Stimulated activated CD8-positive, alpha-beta memory T cell treated with anti-CD3 and anti-CD28 coated beads, Interleukin-12 subunit alpha, Interleukin-12 subunit beta, amount 100 ng/mL, for 4 hours (primary cell): ENCODE results near the gene APEH.

ENCODE experiments used
- DNase-seq: peaks from one replicate; pipeline ENCODE4 v3.0.0-alpha.2; 2020; ENCODE audit warnings: low read depth

Gene APEH

DNA sequence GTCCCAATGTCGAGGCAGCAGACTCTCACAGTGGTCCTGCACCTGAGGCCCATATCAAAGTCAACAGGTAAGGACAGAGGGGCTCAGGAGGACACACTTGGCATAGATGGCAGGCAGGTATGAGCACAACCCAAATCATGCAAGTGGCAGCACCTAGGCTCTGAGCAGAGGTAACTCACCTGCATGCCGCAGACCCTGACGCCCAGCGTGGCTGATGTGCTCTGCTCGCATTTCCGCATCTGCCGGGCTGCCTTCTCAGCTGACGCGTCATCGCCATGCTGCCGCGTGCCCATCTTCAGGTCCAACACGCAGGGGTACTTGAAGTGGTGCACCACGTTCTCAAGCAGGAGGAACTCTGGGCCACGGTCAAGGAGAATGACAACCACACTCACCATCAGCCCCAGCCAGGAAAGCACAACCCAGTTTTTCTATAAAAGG is 53.8 kb downstream of the APEH start:
- no peak for DNase-seq

DNA sequence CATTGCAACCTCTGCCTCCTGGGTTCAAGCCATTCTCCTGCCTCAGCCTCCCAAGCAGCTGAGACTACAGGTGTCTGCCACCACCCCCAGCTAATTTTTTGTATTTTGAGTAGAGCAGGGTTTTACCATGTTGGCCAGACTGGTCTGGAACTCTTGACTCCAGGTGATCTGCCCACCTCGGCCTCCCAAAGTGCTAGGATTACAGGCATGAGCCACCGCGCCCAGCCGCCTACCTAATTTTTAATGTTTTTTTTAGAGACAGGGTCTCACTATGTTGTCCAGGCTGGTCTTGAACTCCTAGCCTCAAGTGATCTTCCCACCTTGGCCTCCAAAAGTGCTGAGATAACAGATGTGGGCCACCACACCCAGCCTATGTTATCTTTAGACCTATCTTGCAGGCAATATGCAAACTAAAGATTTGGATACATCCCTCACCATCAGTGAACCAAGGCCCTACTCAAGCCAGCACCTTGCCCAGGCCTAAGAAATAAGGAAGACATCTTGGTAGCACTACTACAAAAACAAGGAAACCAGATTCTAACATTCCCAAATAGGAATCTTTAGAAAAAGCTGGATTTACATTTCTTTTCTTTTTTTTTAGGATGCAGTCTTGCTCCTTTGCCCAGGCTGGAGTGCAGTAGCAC is 55.9 kb downstream of the APEH start:
- no peak for DNase-seq

DNA sequence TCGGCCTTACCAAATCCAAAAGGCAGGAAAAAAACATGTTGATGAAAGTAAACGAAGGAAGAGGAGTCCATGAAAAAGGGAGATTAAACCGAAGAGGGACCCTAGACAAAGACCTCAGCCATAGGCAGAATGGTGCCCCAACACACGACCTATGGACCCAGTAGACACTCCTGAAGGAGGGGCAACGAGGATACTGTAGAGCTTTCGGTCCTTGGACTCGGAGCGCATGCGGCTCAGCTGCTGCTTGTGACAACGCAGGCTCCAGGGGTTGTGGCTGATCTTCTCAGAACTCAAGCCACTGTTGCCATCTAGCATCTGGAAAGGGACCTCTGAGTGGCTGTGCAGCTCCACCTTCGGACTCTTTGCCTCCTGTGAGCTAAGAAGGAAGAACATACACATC is 58.4 kb downstream of the APEH start:
- DNase-seq = no peak

DNA sequence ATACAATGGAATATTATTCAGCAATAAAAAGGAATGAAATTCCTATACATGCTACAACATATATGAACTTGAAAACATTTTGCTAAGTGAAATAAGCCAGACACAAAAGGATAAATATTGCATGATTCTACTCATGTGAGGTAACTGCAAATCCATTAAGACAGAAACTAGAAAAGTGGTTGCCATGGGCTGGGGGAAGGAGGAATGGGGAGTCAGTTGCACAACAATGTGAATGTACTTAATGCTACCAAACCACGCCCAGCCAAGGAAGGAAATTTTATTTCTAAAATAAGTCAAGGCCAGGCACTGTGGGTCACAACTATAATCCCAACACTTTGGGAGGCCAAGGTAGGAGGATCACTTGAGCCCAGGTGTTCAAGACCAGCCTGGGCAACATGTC is 59.4 kb downstream of the APEH start:
- DNase-seq = no peak
